GM19351 (cell line): Measurements from ENCODE around the gene SLC35F5.
"Not testable (repeated sequence)": the region's sequence is repeated elsewhere in the genome, so short reads cannot be mapped to it uniquely, and the experiment has no call there.

ENCODE experiments used
- ATAC-seq: cut with Tn5 transposase; IDR thresholded peaks from one replicate; pipeline ENCODE4 v1.9.1; 2021; ENCODE audit warnings: mild to moderate bottlenecking, moderate library complexity; ENCODE audit not compliant: unreplicated experiment

The SLC35F5 gene

GRCh38 chr2:113757138-113757657, 756 bp upstream of the SLC35F5 start:
- no peak for ATAC-seq

DNA sequence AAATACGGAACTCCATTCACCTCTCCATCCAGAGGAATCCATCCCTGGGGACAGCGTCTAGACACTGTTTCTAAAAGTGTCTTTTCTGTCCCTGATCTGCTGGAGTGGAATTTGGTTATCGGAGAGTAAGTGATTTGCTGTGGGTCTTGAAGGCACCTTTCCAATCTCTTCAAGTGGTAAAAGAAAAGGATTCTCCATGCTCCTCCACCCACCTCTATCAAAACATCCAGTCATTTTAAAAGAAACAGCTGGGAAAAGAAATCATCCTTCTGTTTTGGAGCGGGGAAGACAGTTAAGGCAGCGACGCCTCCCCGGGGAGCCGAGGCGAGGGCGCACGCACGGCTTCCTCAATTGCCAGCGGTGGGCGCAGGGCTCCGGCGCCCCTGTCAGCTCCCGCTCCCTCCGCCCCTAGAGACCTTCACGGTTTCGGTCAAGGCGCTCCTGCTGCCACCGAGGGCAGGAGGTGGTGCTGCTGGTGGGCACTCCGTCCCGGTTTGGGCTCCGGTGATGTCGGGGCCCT, 547 bp downstream of the SLC35F5 start:
- peak; percentile 42 for ATAC-seq

GRCh38 chr2:113755035-113755834, 1.2 kb downstream of the SLC35F5 start:
- ATAC-seq, result no peak

DNA sequence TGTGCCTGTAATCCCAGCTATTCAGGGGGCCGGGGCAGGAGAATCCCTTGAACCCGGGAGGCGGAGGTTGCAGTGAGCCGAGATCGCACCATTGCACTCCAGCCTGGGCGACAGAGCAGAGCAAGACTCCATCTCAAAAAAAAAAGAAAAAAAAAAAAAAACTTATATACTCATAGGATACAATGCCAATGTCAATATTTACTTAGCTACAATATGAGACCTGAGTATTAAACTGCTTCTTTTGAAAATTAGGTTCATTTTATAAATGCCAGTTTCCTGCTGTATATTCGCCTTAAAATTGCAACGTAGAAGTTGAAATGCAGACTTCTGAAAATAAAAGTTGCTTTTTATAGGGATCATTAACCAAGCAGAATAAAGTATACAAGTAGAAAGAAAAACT, 2.3 kb downstream of the SLC35F5 start:
- no peak for ATAC-seq

GRCh38 chr2:113750385-113750784, 6.1 kb downstream of the SLC35F5 start:
- no peak for ATAC-seq

- no peak for ATAC-seq
These were observed 15.4 kb downstream of the SLC35F5 start for GRCh38 chr2:113741091-113741490.

- no peak for ATAC-seq
These were observed 16.6 kb downstream of the SLC35F5 start for GRCh38 chr2:113739849-113740248.

DNA sequence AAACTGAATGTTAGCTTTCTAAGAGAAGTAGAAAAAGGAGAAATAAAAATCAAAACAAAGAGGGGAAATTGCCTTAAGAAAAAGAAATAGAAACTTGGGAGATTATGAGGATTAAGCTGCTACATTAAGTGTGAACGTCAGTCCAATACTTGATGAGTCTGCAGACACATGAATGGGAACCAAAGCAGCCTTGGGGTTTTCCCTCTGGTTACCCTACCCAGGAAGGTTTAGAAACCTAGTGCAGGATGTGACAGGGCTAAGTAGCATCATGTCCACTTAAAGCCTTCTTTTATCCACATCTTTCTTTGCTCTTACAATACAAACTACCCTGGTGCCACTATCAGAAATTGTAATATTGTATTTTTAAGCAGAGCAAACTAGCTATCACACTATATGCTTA, 22.3 kb downstream of the SLC35F5 start:
- ATAC-seq, result peak; percentile 79

GRCh38 chr2:113724010-113724409, 32.4 kb downstream of the SLC35F5 start:
- ATAC-seq, result no peak

- ATAC-seq, result no peak
These were observed 33.0 kb downstream of the SLC35F5 start for GRCh38 chr2:113723411-113723810.

- ATAC-seq, result no peak
These were observed 36.3 kb downstream of the SLC35F5 start for GRCh38 chr2:113720167-113720566.

GRCh38 chr2:113716291-113716690, 40.2 kb downstream of the SLC35F5 start:
- ATAC-seq, result no peak

GRCh38 chr2:113712941-113713340, 43.5 kb downstream of the SLC35F5 start:
- ATAC-seq, result no peak

DNA sequence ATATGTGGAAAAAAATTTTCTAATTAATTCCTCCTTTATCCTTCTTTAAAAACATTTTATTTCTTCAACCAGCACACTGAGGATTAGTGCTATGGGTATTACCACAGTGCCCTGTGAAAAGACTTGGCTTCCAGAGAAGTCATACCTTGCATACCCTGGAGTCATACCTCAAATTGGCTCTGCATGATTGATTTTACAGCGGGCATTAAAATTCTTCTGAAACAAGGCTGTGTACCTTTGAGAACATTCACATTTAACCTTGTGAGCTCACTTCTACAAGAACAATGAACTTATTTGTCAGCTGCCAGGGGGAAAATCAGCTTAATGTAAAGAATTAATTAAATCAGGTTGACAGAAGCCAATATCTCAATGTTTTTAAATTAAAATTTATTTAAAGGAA, 44.6 kb downstream of the SLC35F5 start:
- no peak for ATAC-seq

DNA sequence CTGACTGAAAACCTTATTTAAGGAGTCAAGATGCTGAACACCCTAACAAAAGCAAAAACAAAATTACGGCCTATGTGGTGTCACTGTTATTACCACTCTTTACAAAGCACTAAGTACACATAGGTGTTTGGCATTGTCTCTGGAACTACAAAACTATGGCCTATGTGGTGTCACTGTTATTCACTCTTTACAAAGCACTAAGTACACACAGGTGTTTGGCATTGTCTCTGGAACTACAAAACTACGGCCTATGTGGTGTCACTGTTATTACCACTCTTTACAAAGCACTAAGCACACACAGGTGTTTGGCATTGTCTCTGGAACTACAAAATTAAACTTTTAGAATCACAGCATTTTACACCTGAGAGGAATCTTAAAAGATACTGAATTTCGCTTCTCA, 47.4 kb downstream of the SLC35F5 start:
- no peak for ATAC-seq

GRCh38 chr2:113707106-113707505, 49.3 kb downstream of the SLC35F5 start:
- no peak for ATAC-seq

DNA sequence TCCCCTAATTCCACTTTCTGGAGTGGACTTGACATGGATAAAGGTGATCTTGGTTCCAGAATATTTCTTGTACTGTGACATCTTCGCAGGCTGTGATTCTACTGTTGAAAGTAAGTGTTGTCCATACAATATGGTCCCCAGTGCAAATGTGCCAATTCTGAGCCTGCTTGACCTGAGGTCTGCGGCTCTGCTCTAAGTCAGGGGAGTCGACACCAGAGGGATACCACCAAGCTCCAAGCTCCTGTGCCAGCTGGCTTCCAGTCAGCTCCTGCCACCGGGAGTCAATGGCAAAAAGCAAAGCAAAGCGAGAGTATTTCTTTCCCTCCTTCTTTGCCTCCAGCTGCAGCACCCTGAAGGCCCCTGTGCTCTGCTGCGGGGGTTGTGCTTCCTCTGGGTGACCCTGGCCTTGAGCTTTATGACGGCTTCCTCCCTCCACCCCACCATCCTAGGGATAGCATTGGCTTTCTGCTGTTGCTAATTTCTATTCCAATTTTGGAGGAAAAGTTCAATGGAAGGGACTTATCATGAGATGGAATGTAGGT, 50.4 kb downstream of the SLC35F5 start:
- ATAC-seq, result no peak

DNA sequence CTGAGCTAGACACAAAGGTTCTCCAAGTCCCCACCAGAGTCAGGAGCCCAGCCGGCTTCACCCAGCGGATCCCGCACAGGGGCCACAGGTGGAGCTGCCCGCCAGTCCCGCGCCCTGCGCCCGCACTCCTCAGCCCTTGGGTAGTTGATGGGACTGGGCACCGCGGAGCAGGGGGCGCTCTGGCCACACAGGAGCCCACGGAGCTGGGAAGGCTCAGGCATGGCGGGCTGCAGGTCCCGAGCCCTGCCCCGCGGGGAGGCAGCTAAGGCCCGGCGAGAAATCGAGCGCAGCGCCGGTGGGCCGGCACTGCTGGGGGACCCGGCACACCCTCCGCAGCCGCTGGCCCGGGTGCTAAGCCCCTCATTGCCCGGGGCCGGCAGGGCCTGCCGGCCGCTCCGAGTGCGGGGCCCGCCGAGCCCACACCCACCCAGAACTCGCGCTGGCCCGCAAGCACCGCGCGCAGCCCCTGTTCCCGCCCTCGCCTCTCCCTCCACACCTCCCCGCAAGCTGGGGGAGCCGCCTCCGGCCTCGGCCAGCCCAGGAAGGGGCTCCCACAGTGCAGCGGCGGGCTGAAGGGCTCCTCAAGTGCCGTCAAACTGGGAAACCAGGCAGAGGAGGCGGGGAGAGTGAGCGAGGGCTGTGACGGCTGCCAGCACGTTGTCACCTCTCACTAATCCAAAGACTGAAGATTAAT, 52.0 kb downstream of the SLC35F5 start:
- ATAC-seq, result not testable (repeated sequence)

DNA sequence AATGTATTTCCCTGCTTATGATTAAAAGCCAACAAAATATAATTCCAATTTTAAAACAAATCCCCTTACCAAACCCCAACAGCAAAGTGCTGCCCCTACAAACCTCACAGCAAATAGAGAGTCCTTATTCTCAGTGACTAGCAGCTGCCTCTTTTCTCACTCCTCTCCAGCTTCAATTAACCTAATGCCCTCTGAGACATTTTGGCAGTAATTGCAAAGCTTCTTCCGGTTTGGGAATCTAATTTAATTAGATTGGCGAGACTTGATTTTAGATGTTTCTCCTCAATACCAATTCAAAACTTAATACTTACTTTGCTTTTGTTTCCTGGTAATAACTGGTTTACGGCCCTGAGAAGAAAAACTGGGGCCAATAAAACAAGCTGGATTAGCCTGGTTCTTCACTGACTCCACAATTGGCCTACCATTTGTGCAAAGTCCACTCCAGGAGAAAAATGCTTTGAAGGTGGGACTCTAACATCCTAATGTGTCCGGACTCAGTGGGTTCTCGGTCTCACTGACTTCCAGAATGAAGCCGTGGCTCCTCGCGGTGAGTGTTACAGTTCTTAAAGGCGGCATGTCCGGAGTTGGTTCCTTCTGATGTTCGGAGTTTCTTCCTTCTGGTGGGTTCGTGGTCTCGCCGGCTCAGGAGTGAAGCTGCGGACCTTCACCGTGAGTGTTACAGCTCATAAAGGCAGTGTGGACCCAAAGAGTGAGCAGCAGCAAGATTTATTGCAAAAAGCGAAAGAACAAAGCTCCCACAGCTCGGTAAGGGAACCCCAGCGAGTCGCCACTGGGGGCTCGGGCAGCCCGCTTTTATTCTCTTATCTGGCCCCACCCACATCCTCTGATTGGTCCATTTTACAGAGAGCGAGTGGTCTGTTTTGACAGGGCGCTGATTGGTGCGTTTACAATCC, 52.8 kb downstream of the SLC35F5 start:
- ATAC-seq, result no peak

- ATAC-seq, result peak; percentile 90
These were observed 56.1 kb downstream of the SLC35F5 start for GRCh38 chr2:113700186-113700841.
